Duodenal mucosa (tissue), 2 donors: Measurements from ENCODE around the gene FBN2.

ENCODE experiments used
- H3K27ac ChIP-seq: one replicate; pipeline ENCODE4 v1.7.0; 2013; ENCODE audit warnings: low read depth, low read length
- H3K27me3 ChIP-seq, 2 donors: one replicate each; pipeline ENCODE4 v1.7.0; 2013; ENCODE audit warnings: low read length in 2 of 2, control low read depth in 1 of 2; ENCODE audit not compliant: insufficient read depth in 2 of 2, control insufficient read depth in 1 of 2
- H3K36me3 ChIP-seq, 2 donors: one replicate each; pipeline ENCODE4 v1.7.0; 2013; ENCODE audit warnings: low read length in 2 of 2, control low read depth in 1 of 2; ENCODE audit not compliant: insufficient read depth in 2 of 2, control insufficient read depth in 1 of 2
- H3K4me1 ChIP-seq, 2 donors: one replicate each; pipeline ENCODE4 v1.7.0; 2013; ENCODE audit warnings: low read length in 2 of 2, control low read depth in 1 of 2; ENCODE audit not compliant: insufficient read depth in 2 of 2, control insufficient read depth in 1 of 2
- H3K4me3 ChIP-seq, 2 donors: one replicate each; pipeline ENCODE4 v1.7.0; 2013; ENCODE audit warnings: low read length in 2 of 2, low read depth in 1 of 2
- H3K9ac ChIP-seq, 2 donors: one replicate each; pipeline ENCODE4 v1.7.0; 2013; ENCODE audit warnings: low read length in 2 of 2, low read depth in 1 of 2
- H3K9me3 ChIP-seq, 2 donors: one replicate each; pipeline ENCODE4 v1.7.0; 2013; ENCODE audit warnings: low read length in 2 of 2, control low read depth in 1 of 2; ENCODE audit not compliant: control insufficient read depth in 1 of 2

The FBN2 gene

DNA sequence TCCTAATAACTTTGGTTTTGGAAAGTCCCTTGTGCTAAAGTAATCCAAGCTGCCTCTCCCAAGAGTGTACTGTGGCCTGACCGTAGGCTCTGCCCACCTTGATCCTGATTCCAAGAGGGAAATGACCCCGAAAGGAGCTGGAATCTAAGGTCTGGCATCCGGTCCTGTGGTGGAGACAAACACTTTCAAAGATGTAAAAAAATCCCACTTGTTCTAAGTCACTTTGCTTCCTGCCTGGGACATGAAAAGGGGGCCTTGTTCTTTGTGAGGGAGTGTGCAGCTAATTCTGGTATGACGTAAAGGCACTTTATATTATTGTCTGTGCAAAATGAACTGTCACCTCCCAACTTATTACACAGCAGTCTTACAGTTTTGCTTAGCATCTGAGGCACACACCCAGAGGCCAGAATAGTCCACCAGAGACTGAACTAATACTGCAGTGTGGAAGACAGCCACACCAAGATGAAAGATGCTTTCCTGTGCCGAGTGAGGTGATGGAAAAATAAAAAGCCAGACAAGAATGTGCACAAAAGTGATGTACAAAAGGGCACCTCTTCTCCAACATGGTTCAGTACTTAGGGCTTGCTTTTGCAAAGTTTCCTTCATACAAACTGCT lies 325.7 kb downstream of the FBN2 start:
- no peak overlapping the region for H3K9ac ChIP-seq
- no peaks in the 10 kb centered on the region for H3K4me1 ChIP-seq
- H3K4me3 ChIP-seq = no peak overlapping the region
- H3K27me3 ChIP-seq = peaks cover 0 to 3% of the 10 kb centered on the region in 2 donors
- H3K27ac ChIP-seq = no peak overlapping the region
- no peaks in the 10 kb centered on the region for H3K9me3 ChIP-seq
- no peaks in the 10 kb centered on the region for H3K36me3 ChIP-seq

DNA sequence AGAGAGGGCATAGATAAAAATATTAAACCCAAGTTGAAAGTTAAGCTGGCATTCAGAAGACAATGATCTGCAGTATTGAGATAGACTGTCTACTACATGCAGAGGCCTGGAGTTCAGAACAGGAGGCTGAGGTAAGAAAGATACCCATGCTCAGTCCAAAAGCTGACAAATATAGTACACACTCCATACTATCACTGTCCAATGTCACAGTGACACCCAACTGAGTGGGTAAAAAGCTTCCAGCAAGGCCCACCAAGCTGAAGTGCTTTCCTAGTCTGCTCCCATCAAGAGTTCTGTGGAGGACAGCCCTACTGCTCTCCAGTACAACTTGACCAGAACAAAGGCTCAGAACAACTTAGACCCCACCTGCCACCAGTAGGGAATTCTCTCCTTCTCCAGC lies 329.6 kb downstream of the FBN2 start:
- no peaks in the 10 kb centered on the region for H3K9me3 ChIP-seq

More for the DNA sequence above, 329.6 kb downstream of the FBN2 start:
- Histone ChIP-seq H3K4me1 (no peaks in the 10 kb centered on the region), H3K36me3 (no peaks in the 10 kb centered on the region), H3K4me3 (no peak overlapping the region), H3K9ac (no peak overlapping the region), H3K27me3 (peaks cover 0 to 3% of the 10 kb centered on the region in 2 donors), H3K27ac (no peak overlapping the region)
